NOMO-1 treated with dmso at 0.1 percent for 144 hours (cell line): ENCODE measurements around the gene ADAMTS7.
"Not testable (repeated sequence)": the region's sequence is repeated elsewhere in the genome, so short reads cannot be mapped to it uniquely, and the experiment has no call there.

ENCODE experiments used
- DNase-seq: peaks from one replicate; lab custom pipeline; 2025; ENCODE audit not compliant: unreplicated experiment; lab: John Stamatoyannopoulos, UW

ADAMTS7 gene

DNA sequence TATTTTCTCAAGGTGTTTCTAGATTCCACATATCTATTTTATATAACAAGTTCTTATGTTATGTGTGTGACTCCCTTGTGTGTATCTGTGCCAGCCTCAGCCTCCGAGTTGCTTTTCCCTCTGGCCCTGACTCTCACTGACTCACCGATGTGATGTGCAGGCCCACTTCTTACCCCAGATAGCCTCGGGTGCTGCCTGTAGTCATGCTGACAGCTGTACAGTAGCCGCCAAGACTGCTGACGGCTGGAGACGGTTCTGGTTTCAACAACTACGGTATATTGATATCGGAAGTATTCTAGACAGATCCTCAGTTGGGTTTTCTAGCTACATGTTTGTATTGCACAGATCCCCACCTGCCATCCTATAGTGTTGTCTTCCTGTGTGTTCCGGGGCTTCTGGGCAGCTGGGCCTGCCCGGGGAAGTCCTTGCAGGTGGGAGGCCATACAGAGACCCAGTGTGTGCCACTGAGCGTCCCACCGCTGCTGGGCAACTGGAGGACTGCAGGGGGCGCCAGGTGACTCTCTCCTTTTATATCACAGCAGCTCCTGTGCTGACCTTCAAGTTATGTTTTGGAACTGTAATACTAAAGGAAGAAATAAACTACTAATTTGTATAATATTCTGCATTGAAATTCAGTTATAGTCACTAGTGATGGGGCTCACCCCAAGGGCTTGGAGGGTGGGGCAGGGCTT lies 55.2 kb downstream of the ADAMTS7 start:
- DNase-seq, result not testable (repeated sequence)

DNA sequence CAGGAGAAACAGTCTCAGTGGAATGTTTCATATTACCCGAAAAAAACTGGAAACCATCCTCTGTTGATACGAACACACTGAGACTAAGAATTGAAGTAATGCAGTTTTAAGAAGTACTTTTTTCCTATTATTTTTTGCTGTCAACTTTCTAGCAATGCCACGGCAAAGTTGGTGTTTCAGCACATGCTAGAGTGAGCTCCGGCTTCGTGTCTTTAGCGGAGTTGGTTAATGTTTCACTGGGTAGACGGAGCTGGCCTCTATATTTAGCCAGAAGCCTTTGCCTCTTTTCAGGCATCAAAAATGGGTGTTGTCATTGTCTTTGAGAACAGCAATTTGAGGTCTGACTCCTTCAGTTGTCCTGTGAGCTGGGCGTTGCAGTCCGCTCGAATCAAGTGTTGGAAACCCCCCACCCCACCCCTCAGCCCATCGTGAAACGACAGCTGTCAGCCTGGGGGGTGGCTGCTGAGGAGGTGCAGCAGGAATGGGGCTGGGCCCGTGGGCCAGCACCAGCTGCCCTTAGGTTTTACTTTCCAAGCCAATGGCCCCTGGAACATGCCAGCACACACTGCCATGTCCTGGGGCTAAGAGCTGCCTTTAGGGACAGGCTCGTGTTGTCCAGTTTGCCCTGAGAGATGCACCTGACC lies 56.5 kb downstream of the ADAMTS7 start:
- not testable (repeated sequence) for DNase-seq

DNA sequence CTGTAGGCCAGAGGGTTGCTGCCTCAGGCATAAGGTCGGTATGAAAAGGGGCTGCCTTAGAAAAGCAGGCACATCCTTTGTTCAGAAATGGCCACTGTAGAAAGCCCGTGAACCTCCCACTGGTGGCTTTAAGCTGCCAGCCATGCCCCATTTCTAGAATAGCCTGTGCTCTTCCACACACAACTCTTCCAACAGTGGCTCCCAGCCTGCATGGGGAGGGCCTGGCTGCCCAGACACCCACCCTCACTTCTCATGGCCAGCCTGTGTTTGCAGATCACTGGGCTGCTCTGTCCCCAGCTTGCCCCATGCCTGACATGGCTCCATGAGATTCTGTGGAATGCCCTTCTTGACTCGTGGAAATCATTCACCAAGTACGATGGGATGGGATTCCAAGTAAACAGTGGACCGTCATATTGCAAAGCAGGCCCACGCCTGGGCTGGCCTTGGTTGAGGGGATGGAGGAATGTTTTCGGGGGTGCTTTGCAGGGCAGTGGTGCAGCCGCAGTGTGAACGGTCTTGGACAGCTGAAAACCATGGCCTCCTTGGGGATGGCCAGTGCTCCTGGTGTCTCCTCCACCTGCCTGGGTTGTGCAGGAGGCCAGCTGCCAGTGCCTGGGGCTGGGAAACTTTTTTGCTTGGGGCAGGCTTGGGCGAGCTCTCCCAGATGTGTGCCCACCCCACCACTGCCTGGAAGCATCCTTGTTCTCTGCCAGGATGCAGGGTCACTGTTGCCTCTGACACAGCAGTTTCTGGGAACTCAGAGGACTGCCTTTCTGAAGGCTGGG lies 57.3 kb downstream of the ADAMTS7 start:
- not testable (repeated sequence) for DNase-seq

DNA sequence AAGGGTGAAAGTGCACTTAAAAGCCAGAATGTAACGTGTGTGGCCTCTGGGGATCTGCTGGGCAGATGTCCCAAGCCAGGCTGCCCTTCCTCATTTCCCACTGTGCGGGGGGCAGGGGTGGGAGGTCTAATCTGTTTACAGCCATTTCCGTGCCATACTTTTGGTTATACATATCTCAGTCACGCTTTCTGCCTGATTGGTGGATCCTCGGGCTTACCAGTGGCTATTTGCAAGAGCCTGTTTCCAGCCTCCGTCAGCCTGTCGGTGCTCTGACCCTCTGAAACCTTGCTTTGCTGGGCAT lies 58.0 kb downstream of the ADAMTS7 start:
- DNase-seq, result not testable (repeated sequence)

DNA sequence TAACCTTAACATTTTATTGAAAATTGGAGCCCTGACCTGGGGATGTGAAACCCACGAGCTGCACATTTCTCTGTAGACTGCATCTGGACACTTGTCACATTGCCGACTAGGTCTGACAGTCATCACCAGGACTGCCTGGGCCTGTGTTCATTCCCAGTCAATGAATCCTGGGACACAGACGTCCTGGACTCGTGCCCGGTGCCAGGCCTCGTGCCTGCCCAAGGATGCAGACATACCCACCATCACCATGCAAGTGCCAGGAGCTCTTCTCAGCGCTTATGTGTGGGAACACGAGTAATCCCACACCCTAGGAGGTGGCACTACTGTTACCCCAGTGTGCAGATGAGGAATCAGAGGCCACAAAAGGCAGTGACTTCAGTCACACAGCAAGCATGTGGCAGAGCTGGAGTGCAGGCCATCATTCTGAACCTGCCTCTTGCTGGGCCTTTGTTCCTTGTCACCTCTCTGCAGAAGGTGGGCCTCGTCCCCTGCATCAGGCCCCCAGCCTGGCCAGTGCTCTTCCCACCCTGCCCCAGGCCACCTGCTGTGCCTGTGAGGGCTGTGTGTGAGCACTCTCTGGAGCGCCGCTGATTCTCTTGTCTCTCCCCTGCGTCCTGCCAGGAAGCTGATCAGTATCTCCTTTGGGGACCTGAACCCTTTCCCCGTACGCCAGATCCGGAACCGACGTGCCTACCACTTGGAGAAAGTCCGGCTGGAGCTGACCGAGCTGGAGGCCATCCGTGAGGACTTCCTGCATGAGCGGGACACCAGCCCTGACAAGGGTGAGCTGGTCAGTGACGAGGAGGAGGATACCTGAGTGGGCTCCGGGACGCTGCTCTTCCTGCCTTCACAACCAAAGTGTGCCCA lies 58.5 kb downstream of the ADAMTS7 start:
- DNase-seq, result no peak

DNA sequence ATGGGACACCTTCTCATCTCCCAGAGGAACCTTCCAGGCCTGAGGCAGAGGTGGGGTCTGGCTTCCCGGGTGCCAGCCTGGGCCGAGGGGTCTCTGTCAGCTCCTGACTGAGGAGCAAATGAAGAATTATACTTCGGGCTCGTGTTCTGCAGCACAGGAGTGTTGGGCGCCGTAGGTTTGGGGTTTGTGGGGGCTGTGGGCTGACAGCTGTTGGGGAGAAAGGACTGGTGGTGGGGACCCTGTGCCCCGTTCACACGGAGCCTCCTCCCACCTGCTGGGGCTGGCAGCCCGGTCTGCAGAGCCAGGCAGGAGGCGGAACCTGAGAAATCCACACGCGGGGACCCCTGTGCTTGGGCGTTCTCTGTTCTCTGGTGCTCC lies 59.7 kb downstream of the ADAMTS7 start:
- no peak for DNase-seq

DNA sequence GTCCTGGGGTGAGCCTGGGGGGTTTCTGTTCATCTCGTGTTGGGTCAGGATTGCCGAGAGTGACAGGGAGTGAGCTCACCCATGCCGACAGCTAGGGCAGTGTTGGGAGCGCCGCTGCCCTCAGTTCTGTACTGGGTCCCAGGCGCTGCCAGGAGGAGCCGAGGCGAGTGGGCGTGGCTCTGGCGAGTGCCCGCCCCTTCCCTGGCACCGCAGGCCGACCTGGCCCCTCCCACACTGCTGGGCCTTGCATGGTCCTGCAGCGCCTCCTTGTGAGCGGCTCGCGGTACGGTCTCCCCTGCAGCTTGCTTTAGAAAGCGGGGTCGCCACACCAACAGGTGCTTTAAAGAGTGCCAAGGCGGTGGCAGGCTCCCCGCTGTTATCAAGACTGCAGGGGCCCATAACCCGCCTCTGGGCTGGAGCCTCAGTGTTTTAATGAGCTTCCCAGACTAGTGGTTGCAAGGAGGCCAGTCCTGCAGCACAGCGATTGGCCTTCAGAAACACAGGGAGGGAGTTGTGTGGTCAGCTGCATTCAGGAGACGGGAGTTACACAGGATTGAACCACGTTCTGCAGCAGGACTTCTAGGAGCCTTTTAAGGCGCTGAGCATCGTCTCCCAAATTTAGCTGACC lies 60.2 kb downstream of the ADAMTS7 start:
- peak; percentile 75 for DNase-seq

DNA sequence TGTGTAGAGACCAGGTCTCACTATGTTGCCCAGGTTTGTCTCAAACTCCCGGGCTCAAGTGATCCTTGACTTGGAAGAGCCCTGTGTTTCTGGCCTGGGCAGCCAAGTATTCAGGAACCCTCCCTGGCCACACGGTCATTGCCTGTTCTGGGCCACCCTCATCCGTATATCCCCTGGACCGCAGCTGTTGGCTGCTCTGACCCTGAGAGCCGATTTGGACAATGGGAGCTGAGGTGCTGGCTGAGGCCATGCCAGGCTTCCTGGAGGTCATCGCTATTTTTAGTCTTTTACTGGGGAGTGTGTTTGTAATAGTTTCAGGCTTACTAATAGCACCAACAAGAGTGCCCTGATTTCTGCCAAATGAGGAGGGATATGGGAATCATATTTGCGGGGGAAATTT lies 60.7 kb downstream of the ADAMTS7 start:
- no peak for DNase-seq

DNA sequence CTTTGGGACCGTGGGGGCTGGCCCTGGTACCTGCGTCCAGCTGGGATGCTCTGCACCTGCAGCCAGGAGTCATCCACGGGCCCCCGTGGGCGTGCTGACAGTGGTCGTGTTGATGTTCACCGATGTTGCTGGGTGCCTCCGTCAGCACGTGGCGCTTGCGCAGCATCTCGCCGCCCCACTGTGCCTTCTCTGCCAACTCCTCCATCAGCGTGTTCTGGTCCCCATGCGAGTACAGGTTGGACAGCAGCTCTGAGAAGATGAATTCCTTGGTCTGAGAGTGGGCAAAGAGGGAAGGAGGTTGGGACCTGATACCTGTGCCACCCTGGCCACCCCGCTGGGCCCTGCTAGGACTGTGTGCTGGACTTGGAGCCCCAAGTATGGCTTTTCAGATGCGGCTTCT lies 61.4 kb downstream of the ADAMTS7 start:
- no peak for DNase-seq

DNA sequence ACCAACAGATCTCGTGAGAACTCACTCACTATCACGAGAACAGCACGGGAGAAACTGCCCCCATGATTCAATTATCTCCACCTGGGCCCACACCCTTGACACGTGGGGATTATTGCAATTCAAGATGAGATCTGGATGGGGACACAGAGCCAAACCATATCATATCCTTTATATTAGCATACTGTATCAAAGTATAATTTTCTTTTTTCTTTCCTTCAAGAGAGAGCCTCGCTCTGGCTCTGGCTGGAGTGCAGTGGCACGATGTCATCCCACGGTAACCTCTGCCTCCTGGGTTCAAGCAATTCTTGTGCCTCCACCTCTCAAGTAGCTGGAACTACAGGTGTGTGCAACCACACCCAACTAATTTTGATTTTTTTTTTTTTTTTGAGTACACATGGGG lies 63.4 kb downstream of the ADAMTS7 start:
- DNase-seq, result not testable (repeated sequence)

DNA sequence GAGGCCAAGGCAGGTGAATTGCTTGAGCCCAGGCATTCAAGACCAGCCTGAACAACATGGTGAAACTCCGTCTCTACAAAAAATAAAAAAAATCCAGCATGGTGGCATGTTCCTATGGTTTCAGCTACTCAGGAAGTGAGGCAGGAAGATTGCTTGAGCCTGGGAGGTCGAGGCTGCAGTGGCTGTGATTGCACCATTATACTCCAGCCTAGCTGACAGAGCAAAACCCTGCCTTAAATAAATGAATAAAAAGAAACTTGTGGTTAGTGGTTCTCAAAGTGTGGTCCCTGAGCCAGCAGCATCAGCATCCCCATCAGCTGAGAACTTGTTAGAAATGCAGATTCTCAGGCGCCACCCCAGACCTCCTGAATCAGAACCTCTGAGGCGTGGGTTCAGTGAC lies 69.6 kb downstream of the ADAMTS7 start:
- not testable (repeated sequence) for DNase-seq

DNA sequence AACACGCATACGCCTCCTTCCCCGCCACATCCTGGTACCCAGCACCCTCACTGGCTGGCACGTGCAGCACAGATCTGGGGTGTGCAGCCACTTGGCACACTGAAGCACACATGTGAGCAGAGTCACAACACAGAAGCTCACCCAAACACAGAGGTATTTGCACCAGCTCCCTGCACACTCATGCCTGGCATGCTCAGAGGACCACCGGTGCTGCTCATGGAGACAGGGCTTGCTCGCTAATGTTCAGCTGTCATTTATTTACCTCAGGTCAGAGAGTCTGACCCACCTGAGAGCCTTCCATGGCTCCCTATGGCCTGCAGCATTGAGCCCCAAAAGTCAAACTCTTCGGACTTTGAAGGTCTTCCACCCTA lies 70.4 kb downstream of the ADAMTS7 start:
- no peak for DNase-seq

DNA sequence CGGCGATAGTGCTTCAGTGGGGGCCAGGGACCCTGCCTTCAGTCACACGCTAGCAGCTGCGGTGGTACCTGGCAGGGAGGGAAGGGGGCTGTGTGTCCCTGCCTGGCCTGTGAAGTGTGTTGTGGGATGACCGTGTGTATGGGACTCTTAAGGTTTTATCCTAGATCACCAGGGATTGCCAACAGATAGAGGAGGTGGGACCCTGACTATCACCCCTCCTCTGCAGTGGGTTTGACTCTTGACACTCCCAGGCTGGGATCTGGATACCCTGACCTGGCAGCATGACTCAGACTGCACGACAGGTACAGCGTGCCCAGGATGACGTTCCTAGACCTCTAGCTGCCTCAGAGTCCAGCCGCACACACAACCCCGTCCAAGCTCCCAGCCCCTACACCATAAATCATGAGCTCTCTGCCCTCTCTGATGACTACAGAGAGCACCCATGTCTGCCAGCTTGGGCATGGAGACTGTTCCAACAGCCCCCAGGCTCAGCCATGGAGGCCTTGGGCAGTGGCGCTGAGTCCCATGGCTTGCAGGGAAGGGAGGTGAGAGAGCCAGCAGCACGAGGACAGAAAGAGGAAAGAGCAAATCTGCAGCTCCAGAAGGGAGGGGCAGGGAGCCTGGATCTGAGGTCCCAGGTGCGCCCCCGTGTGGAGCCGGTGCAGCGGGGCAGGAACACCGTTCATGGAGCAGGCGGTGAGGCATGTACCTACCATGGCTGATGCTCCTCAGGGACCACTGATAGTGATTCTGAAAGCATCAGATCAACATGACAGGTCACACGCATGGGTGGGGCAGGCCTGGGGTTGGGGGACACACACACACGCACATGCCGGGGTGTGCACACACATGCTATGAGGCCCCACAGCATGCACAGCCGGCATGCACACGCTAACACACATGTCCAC lies 71.0 kb downstream of the ADAMTS7 start:
- DNase-seq, result peak; percentile 43

DNA sequence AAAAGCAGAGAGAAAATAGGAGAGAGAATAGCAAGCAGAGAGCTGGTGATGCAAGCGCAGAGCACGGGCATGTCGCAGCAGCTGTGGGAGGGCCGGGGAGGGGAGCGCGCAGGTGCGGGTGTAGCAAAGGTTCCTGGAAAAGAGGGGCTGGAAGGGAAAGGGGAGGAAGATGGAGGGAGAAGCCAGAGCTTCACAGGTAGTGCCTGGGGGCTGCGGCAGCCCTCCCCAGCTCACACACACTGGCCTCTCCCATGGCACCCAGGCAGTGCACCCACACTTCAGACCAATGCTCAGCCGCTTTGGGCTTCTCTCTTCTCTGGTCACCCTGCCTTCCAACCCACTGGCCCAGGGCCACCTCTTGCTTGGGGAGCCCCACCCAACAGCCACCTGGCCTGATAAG lies 72.1 kb downstream of the ADAMTS7 start:
- no peak for DNase-seq

DNA sequence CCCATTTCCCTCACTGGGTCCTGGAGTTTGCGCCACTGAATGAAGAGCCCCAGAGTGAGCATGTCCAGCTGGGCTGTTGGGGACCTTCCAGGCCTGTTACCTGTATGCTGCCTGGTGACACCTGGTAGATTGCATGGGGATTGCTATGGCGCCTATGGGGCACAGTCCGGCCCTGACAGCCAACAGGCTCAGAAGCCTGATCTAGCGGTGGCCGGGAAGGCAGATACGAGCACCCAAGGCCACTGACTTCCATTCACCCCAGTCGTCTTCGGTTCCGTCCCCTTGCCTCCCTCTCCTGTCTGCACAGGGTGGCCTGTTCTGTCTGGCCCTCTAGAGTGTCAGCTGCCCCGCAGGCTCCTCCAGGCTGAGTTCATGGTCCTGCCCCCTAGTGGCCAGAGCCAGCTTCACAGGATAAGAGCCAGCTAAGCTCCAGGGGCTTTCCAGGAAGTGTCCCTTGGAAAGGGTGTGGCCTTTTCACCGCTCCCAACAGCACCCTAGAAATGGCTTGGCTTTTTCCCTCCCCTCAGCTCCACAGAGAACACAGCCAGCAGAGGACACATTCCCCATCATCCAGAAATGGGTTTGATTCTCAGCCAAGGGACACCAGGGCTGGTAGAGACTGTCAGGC lies 73.2 kb downstream of the ADAMTS7 start:
- not testable (repeated sequence) for DNase-seq

DNA sequence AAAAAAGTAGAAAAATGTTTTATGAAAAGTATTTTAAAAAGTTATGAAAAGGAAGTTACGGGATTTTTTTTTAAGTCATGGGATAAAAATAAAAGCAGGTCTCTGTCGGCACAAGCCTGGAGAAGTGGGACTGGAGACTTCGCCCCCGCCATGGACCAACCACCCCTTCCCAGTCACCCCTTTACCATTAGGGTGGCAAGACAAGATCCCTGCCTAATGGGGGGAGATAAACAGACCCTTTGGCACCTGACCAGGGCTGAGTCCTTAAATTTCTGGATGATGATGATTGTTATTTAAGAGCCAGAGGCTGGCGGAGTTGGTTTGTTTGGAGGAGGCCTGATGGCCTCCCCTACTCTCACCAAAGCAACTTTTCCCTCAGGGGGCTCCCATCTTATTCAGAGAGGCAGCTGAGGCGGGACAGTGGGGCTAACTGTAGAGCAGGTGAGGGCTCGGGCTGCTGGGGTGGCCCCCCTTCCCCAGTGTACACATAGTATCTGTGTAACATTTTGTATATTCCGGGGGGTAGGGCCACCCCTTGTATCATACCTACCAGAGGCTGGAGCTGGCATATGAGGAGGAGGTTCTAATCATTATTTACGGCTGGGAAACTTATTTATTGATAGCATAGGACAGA lies 74.0 kb downstream of the ADAMTS7 start:
- DNase-seq, result no peak

DNA sequence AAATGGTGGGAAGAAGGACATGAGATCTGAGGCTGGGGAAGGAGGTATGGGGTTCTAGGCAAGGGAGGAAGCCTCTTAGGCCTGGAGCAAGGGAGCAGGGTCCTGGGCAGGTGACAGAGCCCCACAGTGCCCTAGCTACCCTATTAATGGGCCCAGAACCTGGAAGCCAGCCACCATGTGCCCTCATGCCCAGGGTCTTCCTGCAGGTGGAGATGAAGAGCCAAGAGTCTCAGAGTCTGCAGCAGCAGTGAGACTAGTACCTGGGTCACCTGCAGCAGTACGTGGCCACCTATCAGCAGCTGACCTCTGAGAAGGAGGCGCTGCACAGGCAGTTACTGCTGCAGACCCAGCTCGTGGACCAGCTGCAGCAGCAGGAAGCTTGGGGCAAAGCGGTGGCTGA lies 75.0 kb downstream of the ADAMTS7 start:
- not testable (repeated sequence) for DNase-seq

DNA sequence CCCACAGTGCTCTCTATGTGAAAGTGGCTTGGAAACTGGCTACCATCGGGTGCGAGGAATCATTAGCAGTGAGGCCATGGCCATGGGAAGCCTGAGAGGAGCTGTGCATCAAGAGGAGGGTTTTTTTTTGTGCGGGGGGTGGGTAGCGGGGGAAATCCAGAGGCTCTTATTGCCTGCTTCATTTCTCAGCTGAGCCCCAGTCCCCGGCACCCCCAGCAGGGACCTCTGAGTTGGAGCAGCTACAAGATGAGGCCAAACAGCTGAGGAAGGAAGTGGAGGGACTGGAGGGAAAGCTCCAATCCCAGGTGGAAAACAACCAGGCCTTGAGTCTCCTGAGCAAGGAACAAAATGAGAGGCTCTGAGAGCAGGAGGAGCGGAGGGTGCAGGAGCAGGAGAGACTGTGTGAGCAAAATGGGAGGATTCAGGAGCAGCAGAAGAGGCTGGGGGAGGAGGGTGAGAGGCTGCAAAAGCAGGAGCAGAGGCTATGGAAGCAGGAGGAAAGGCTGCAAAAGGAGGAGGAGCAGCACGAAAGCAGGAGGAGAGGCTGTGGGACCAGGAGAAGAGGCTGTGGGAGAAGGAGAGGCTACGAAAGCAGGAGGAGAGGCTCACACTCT lies 76.7 kb downstream of the ADAMTS7 start:
- no peak for DNase-seq

DNA sequence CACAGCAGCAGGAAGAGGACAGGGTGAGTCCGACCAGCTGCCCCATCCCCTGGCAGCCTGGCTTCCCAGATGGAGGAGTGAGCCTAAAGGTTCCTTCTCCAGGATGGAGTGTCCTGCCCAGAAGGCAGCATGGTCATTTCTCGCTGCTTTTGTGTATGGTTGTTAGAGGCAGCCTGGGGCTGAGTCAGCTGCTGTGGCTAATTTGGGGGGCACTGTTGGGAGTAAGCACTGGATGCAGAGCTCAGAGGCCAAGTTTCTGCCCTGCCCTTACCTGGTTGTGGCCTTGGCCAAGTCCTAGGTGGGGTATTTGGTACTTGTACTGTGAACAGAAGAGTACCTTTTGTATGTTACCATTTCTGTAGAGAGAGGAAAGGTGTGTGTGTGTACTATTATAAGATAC lies 78.6 kb downstream of the ADAMTS7 start:
- DNase-seq, result no peak
